Peyer's patch (tissue), 4 donors: Measurements from ENCODE around the gene GAK.

ENCODE experiments used
- CTCF ChIP-seq, 6 experiments: fragments of 450-650 bp in 4 of 6; fragments of 200-600 bp in 2 of 6; sonication (generic) in 1 of 6; IDR thresholded peaks; one replicate each; pipeline ENCODE4 v1.5.1; 2017 to 2019; ENCODE audit warnings: antibody characterized with exemption in 6 of 6, mild to moderate bottlenecking in 3 of 6, moderate library complexity in 1 of 6
- POLR2A ChIP-seq, 2 donors: fragments of 450-650 bp; IDR thresholded peaks; one replicate each; pipeline ENCODE4 v1.5.1; 2017; ENCODE audit warnings: antibody characterized with exemption in 2 of 2, mild to moderate bottlenecking in 2 of 2, moderate library complexity in 2 of 2

GRCh38 chr4:906339-907102 is 25.6 kb downstream of the GAK start:
- TF ChIP-seq POLR2A (IDR thresholded peaks at IDR 0.05) = no peak
- no peak for TF ChIP-seq CTCF (IDR thresholded peaks at IDR 0.05)
